ENCODE data around the gene C11orf21.

DNA sequence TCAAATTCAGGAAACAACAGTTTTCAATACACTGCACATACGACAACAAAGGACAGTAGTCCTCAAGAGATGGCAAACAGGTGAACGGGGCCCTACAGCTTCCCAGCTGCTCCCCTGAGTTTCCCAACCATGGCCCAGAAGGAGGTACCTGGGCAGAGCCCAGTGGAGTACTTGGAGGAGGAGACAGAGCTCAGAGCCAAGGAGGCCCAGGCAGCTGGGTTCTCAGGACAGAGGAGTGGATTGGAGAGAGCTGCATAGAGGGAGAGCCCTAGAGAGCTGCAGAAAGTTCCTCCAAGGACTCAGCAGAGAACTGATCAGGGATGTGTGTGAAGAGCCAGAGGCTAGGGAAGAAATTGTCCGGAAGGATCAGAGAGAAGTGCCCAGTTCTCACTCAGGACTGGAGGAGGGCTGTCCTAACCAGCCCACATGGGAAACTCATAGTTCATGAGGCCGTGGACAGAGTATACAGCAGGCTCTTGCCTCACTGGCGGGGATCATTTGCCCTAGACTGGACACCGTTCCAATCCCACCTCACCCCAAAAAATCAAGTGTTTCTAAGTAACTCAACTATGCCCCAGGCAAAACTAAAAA lies 23.7 kb downstream of the C11orf21 start:
- TF ChIP-seq, protein P1, sequence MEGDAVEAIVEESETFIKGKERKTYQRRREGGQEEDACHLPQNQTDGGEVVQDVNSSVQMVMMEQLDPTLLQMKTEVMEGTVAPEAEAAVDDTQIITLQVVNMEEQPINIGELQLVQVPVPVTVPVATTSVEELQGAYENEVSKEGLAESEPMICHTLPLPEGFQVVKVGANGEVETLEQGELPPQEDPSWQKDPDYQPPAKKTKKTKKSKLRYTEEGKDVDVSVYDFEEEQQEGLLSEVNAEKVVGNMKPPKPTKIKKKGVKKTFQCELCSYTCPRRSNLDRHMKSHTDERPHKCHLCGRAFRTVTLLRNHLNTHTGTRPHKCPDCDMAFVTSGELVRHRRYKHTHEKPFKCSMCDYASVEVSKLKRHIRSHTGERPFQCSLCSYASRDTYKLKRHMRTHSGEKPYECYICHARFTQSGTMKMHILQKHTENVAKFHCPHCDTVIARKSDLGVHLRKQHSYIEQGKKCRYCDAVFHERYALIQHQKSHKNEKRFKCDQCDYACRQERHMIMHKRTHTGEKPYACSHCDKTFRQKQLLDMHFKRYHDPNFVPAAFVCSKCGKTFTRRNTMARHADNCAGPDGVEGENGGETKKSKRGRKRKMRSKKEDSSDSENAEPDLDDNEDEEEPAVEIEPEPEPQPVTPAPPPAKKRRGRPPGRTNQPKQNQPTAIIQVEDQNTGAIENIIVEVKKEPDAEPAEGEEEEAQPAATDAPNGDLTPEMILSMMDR (IDR thresholded peaks at IDR 0.05) = no peak
- TF ChIP-seq POLR2A (IDR thresholded peaks at IDR 0.05) = no peak

Data from adrenal gland (tissue), 5 donors.